ENCODE results near the gene VAV3.

DNA sequence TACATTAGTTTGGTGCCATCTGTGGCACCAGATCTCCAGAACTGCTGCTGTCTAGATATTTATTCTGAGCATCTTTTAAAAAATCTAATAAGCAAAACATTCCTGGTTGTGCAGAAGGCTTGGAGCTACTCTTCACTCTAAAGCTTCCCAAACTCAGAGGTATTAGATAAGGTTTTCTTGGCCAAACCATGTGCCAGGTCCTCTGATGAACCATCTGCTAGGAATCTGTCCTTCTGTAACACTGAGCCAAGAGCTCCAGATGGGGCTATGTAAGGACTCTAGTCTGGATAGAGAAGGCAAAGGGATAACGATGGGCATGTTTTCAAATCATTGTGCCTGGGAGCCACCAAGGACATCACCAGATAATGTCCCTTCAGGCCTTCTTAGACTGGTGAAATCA is 413.5 kb downstream of the VAV3 start:
- TF ChIP-seq, protein P1, sequence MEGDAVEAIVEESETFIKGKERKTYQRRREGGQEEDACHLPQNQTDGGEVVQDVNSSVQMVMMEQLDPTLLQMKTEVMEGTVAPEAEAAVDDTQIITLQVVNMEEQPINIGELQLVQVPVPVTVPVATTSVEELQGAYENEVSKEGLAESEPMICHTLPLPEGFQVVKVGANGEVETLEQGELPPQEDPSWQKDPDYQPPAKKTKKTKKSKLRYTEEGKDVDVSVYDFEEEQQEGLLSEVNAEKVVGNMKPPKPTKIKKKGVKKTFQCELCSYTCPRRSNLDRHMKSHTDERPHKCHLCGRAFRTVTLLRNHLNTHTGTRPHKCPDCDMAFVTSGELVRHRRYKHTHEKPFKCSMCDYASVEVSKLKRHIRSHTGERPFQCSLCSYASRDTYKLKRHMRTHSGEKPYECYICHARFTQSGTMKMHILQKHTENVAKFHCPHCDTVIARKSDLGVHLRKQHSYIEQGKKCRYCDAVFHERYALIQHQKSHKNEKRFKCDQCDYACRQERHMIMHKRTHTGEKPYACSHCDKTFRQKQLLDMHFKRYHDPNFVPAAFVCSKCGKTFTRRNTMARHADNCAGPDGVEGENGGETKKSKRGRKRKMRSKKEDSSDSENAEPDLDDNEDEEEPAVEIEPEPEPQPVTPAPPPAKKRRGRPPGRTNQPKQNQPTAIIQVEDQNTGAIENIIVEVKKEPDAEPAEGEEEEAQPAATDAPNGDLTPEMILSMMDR (IDR thresholded peaks at IDR 0.05; ENCODE audit: low read depth, low read length, poor library complexity, severe bottlenecking): no peak
- TF ChIP-seq EZH2phosphoT487 (IDR thresholded peaks at IDR 0.05; ENCODE audit: borderline replicate concordance, low read length): no peak
